Measurements from ENCODE around the gene SH3TC2. TPM values are rescaled to one million over a fixed set of nuclear protein-coding genes. Genes with fewer than 3 reads are reported as not detected.

Gene SH3TC2
- total RNA-seq, 1 experiment from 2014 or later = 32.0 TPM

GRCh38 chr5:149028984-149029383, 33.9 kb downstream of the SH3TC2 start:
- Histone ChIP-seq H3K4me2 (ENCODE audit: low read length) (no peak overlapping the region), H3F3A (ENCODE audit: low read length, unreplicated experiment) (no peaks in the 10 kb centered on the region), H4K20me1 (ENCODE audit: low read length) (no peaks in the 10 kb centered on the region), H3K4me1 (ENCODE audit: insufficient read depth, low read length) (peaks cover 24% of the 10 kb centered on the region), H3K9me3 (ENCODE audit: low read length) (no peaks in the 10 kb centered on the region), H3K9me2 (replicated peaks; ENCODE audit: low read length) (no peaks in the 10 kb centered on the region), H2AFZ (ENCODE audit: low read length) (no peak overlapping the region), H3K36me3 (ENCODE audit: low read depth, low read length) (peaks cover 22% of the 10 kb centered on the region), H3K4me3 (ENCODE audit: low read length) (no peak overlapping the region), H3K79me2 (ENCODE audit: low read length) (no peaks in the 10 kb centered on the region), H3K27ac (ENCODE audit: low read length) (no peak overlapping the region), H3K9ac (ENCODE audit: low read length) (no peak overlapping the region), H3K27me3 (ENCODE audit: low read length) (no peaks in the 10 kb centered on the region)
- ChIA-PET POLR2A (ENCODE audit: unreplicated experiment) (no interaction called here), CTCF (no interaction called here)
- intact Hi-C loops (cut with micrococcal nuclease) = no loop called here
- BruUV-seq (replicated peaks) = no TSS peak
- TF ChIP-seq EZH2phosphoT487 (IDR thresholded peaks at IDR 0.05; ENCODE audit: borderline replicate concordance, low read length) = no peak
- TF ChIP-seq CTCF (conservative IDR thresholded peaks at IDR 0.05; ENCODE audit: low read depth, low read length) = no peak
- no peak for TF ChIP-seq EZH2 (IDR thresholded peaks at IDR 0.05; ENCODE audit: low read length, unreplicated experiment)
- ATAC-seq (no peak), DNase-seq (no peak)

GRCh38 chr5:149028161-149028560, 34.7 kb downstream of the SH3TC2 start:
- DNase-seq (no peak), ATAC-seq (no peak)
- CTCF ChIA-PET = no interaction called here

GRCh38 chr5:149027636-149028035, 35.2 kb downstream of the SH3TC2 start:
- Histone ChIP-seq H3K4me1 (ENCODE audit: insufficient read depth, low read length) (peaks cover 27% of the 10 kb centered on the region), H3K9me3 (ENCODE audit: low read length) (no peaks in the 10 kb centered on the region), H3K27ac (ENCODE audit: low read length) (no peak overlapping the region), H3K79me2 (ENCODE audit: low read length) (no peaks in the 10 kb centered on the region), H3K36me3 (ENCODE audit: low read depth, low read length) (peaks cover 27% of the 10 kb centered on the region), H3K4me2 (ENCODE audit: low read length) (no peak overlapping the region), H3K4me3 (ENCODE audit: low read length) (no peak overlapping the region), H3K9me2 (replicated peaks; ENCODE audit: low read length) (no peaks in the 10 kb centered on the region), H3F3A (ENCODE audit: low read length, unreplicated experiment) (no peaks in the 10 kb centered on the region), H3K9ac (ENCODE audit: low read length) (no peak overlapping the region), H4K20me1 (ENCODE audit: low read length) (no peaks in the 10 kb centered on the region), H3K27me3 (ENCODE audit: low read length) (no peaks in the 10 kb centered on the region), H2AFZ (ENCODE audit: low read length) (no peak overlapping the region)
- POLR2A ChIA-PET (ENCODE audit: unreplicated experiment) = no interaction called here
- no peak for TF ChIP-seq CTCF (conservative IDR thresholded peaks at IDR 0.05; ENCODE audit: low read depth, low read length)
- TF ChIP-seq EZH2phosphoT487 (IDR thresholded peaks at IDR 0.05; ENCODE audit: borderline replicate concordance, low read length) = no peak
- no peak for TF ChIP-seq EZH2 (IDR thresholded peaks at IDR 0.05; ENCODE audit: low read length, unreplicated experiment)
- no TSS peak for BruUV-seq (replicated peaks)
- DNase-seq (no peak), ATAC-seq (no peak)
- intact Hi-C loops (cut with micrococcal nuclease) = no loop called here
- CTCF ChIA-PET = no interaction called here

More at GRCh38 chr5:149028161-149028560, 34.7 kb downstream of the SH3TC2 start:
- no TSS peak for BruUV-seq (replicated peaks)
- no peak overlapping the region for H2AFZ ChIP-seq (ENCODE audit: low read length)
- intact Hi-C loops (cut with micrococcal nuclease) = no loop called here
- no peaks in the 10 kb centered on the region for H4K20me1 ChIP-seq (ENCODE audit: low read length)
- no peak for TF ChIP-seq CTCF (conservative IDR thresholded peaks at IDR 0.05; ENCODE audit: low read depth, low read length)
- no peak for TF ChIP-seq EZH2phosphoT487 (IDR thresholded peaks at IDR 0.05; ENCODE audit: borderline replicate concordance, low read length)
- no peak for TF ChIP-seq EZH2 (IDR thresholded peaks at IDR 0.05; ENCODE audit: low read length, unreplicated experiment)
- POLR2A ChIA-PET (ENCODE audit: unreplicated experiment) = no interaction called here
- peaks cover 22% of the 10 kb centered on the region for H3K36me3 ChIP-seq (ENCODE audit: low read depth, low read length)
- H3K9ac ChIP-seq (ENCODE audit: low read length) = no peak overlapping the region
- H3K27me3 ChIP-seq (ENCODE audit: low read length) = no peaks in the 10 kb centered on the region
- H3K4me3 ChIP-seq (ENCODE audit: low read length) = no peak overlapping the region
- no peaks in the 10 kb centered on the region for H3K9me2 ChIP-seq (replicated peaks; ENCODE audit: low read length)
- H3K9me3 ChIP-seq (ENCODE audit: low read length) = no peaks in the 10 kb centered on the region
- H3K4me1 ChIP-seq (ENCODE audit: insufficient read depth, low read length) = peaks cover 27% of the 10 kb centered on the region
- H3F3A ChIP-seq (ENCODE audit: low read length, unreplicated experiment) = no peaks in the 10 kb centered on the region
- no peaks in the 10 kb centered on the region for H3K79me2 ChIP-seq (ENCODE audit: low read length)
- H3K27ac ChIP-seq (ENCODE audit: low read length) = no peak overlapping the region
- H3K4me2 ChIP-seq (ENCODE audit: low read length) = no peak overlapping the region
